ENCODE data around the gene BIRC2. TPM values are rescaled to one million over a fixed set of nuclear protein-coding genes. Genes with fewer than 3 reads are reported as not detected.

The BIRC2 gene
- total and polyA plus RNA-seq, 4 donors: 14.1 to 46.7 (median 29.5) TPM

DNA sequence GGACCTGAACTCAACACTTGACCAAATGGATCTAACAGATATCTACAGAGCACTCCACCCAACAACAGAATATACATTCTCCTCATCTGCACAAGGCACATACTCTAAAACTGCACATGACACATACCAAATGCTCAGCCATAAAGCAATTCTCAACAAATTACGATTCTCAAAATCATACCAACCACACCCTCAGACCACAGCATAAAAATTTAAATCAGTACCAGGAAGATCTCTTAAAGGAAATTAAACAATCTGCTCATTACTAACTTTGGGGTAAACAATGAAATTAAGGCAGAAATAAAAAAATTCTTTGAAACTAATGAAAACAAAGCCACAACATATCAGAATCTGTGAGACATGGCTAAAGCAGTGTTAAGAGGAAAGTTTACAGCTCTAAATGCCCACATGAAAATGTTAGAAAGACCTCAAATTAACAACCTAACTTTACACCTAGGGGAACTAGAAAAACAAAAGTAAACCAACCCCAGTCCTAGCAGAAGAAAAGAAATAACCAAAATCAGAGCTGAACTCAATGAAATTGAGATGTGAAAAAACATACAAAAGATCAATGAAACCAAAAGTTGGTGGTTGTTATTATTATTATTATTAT is 68.4 kb downstream of the BIRC2 start:
- H3K27ac ChIP-seq (ENCODE audit: low read depth in 1 of 2, low read length in 2 of 2): no peak overlapping the region
- H3K4me3 ChIP-seq (ENCODE audit: low read depth in 1 of 3, low read length in 3 of 3): no peak overlapping the region
- H3K4me1 ChIP-seq (ENCODE audit: control insufficient read depth in 4 of 4, insufficient read depth in 4 of 4, low read length in 3 of 4): peaks cover 0 to 12% (median 0%) of the 10 kb centered on the region in 4 donors
- TF ChIP-seq RAD21 (IDR thresholded peaks at IDR 0.05) (no peak), RXRA (IDR thresholded peaks at IDR 0.05) (no peak), NR2F2 (IDR thresholded peaks at IDR 0.05) (no peak), HNF4A (conservative IDR thresholded peaks at IDR 0.05) (no peak), EGR1 (IDR thresholded peaks at IDR 0.05; ENCODE audit: low read depth in 2 of 2) (no peak), SP1 (IDR thresholded peaks at IDR 0.05) (no peak), GABPA (IDR thresholded peaks at IDR 0.05 in 1 of 2, conservative IDR thresholded peaks at IDR 0.05 in 1 of 2) (no peak), JUND (IDR thresholded peaks at IDR 0.05) (no peak), FOXA2 (IDR thresholded peaks at IDR 0.05) (no peak), FOXA1 (IDR thresholded peaks at IDR 0.05) (no peak), HNF4G (IDR thresholded peaks at IDR 0.05) (no peak), TAF1 (conservative IDR thresholded peaks at IDR 0.05) (no peak), YY1 (IDR thresholded peaks at IDR 0.05) (no peak)
- TF ChIP-seq, protein P1, sequence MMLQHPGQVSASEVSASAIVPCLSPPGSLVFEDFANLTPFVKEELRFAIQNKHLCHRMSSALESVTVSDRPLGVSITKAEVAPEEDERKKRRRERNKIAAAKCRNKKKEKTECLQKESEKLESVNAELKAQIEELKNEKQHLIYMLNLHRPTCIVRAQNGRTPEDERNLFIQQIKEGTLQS (IDR thresholded peaks at IDR 0.05): no peak
- TF ChIP-seq, protein P2, sequence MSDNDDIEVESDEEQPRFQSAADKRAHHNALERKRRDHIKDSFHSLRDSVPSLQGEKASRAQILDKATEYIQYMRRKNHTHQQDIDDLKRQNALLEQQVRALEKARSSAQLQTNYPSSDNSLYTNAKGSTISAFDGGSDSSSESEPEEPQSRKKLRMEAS (IDR thresholded peaks at IDR 0.05): no peak
- TF ChIP-seq, protein P3, sequence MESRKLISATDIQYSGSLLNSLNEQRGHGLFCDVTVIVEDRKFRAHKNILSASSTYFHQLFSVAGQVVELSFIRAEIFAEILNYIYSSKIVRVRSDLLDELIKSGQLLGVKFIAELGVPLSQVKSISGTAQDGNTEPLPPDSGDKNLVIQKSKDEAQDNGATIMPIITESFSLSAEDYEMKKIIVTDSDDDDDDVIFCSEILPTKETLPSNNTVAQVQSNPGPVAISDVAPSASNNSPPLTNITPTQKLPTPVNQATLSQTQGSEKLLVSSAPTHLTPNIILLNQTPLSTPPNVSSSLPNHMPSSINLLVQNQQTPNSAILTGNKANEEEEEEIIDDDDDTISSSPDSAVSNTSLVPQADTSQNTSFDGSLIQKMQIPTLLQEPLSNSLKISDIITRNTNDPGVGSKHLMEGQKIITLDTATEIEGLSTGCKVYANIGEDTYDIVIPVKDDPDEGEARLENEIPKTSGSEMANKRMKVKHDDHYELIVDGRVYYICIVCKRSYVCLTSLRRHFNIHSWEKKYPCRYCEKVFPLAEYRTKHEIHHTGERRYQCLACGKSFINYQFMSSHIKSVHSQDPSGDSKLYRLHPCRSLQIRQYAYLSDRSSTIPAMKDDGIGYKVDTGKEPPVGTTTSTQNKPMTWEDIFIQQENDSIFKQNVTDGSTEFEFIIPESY (IDR thresholded peaks at IDR 0.05): no peak
- TF ChIP-seq, protein P4, sequence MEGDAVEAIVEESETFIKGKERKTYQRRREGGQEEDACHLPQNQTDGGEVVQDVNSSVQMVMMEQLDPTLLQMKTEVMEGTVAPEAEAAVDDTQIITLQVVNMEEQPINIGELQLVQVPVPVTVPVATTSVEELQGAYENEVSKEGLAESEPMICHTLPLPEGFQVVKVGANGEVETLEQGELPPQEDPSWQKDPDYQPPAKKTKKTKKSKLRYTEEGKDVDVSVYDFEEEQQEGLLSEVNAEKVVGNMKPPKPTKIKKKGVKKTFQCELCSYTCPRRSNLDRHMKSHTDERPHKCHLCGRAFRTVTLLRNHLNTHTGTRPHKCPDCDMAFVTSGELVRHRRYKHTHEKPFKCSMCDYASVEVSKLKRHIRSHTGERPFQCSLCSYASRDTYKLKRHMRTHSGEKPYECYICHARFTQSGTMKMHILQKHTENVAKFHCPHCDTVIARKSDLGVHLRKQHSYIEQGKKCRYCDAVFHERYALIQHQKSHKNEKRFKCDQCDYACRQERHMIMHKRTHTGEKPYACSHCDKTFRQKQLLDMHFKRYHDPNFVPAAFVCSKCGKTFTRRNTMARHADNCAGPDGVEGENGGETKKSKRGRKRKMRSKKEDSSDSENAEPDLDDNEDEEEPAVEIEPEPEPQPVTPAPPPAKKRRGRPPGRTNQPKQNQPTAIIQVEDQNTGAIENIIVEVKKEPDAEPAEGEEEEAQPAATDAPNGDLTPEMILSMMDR (IDR thresholded peaks at IDR 0.05; ENCODE audit: low read depth, low read length, missing input control): no peak
- TF ChIP-seq, protein P5, sequence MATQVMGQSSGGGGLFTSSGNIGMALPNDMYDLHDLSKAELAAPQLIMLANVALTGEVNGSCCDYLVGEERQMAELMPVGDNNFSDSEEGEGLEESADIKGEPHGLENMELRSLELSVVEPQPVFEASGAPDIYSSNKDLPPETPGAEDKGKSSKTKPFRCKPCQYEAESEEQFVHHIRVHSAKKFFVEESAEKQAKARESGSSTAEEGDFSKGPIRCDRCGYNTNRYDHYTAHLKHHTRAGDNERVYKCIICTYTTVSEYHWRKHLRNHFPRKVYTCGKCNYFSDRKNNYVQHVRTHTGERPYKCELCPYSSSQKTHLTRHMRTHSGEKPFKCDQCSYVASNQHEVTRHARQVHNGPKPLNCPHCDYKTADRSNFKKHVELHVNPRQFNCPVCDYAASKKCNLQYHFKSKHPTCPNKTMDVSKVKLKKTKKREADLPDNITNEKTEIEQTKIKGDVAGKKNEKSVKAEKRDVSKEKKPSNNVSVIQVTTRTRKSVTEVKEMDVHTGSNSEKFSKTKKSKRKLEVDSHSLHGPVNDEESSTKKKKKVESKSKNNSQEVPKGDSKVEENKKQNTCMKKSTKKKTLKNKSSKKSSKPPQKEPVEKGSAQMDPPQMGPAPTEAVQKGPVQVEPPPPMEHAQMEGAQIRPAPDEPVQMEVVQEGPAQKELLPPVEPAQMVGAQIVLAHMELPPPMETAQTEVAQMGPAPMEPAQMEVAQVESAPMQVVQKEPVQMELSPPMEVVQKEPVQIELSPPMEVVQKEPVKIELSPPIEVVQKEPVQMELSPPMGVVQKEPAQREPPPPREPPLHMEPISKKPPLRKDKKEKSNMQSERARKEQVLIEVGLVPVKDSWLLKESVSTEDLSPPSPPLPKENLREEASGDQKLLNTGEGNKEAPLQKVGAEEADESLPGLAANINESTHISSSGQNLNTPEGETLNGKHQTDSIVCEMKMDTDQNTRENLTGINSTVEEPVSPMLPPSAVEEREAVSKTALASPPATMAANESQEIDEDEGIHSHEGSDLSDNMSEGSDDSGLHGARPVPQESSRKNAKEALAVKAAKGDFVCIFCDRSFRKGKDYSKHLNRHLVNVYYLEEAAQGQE (IDR thresholded peaks at IDR 0.05): no peak
- H3K9me3 ChIP-seq (ENCODE audit: control insufficient read depth in 4 of 4, low read length in 3 of 4): no peaks in the 10 kb centered on the region
- no peak overlapping the region for H3K9ac ChIP-seq (ENCODE audit: low read depth in 1 of 2, low read length in 2 of 2)
- WGBS: 73% methylated on average over 1 of the region's 1 CpG
- no peaks in the 10 kb centered on the region for H3K27me3 ChIP-seq (ENCODE audit: control insufficient read depth in 4 of 4, insufficient read depth in 4 of 4, low read length in 3 of 4)
- peaks cover 0 to 3% (median 0%) of the 10 kb centered on the region in 4 donors for H3K36me3 ChIP-seq (ENCODE audit: control insufficient read depth in 4 of 4, insufficient read depth in 3 of 4, low read depth in 1 of 4, low read length in 3 of 4)
- DNase-seq (ENCODE audit: low spot score): no peak

Measured in liver (tissue), 9 donors.